ENCODE data around the gene SPAG16. TPM values are rescaled to one million over a fixed set of nuclear protein-coding genes. Genes with fewer than 3 reads are reported as not detected.

Gene SPAG16
- total RNA-seq, 1 experiment from 2014 or later: 21.5 TPM

DNA sequence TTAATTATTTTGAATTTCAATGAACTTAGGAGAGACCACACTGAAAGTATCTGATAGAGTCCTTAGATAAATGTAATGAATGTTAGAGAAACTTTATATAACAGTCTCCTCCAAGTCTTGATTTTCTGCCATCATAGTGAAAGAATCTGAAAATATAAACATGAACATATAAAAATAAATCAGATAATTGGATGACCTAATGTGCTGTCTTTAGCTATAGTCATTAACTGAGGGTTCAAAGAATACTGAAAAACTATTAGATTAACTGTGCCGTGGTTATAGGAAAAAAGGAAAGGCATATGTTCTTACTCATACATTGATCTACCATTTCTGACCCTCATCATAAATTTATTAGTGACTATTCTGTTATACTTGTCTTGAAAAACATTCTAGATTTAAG, 47.0 kb upstream of the SPAG16 start:
- no peaks in the 10 kb centered on the region for H3K27me3 ChIP-seq (replicated peaks; ENCODE audit: control insufficient read depth, insufficient read depth, low read length)
- H3K9me3 Mint-ChIP-seq (ENCODE audit: unreplicated experiment): no peaks in the 10 kb centered on the region
- DNase-seq: no peak
- CTCF ChIA-PET: no interaction called here
- H3K4me1 ChIP-seq: peaks cover 51% of the 10 kb centered on the region
- H3K9me3 ChIP-seq: no peaks in the 10 kb centered on the region
- peak overlapping the region; percentile 98 for H3K27ac Mint-ChIP-seq (ENCODE audit: unreplicated experiment)
- H3K4me3 Mint-ChIP-seq (ENCODE audit: unreplicated experiment): peak overlapping the region; percentile 63
- no TSS peak for BruUV-seq (replicated peaks)
- H3K4me1 Mint-ChIP-seq (ENCODE audit: low read depth, unreplicated experiment): peaks cover 40% of the 10 kb centered on the region
- H3K27me3 Mint-ChIP-seq (ENCODE audit: insufficient read depth, unreplicated experiment): no peaks in the 10 kb centered on the region
- H3K4me3 ChIP-seq (ENCODE audit: low read depth, low read length): no peak overlapping the region
- TF ChIP-seq, protein P1, sequence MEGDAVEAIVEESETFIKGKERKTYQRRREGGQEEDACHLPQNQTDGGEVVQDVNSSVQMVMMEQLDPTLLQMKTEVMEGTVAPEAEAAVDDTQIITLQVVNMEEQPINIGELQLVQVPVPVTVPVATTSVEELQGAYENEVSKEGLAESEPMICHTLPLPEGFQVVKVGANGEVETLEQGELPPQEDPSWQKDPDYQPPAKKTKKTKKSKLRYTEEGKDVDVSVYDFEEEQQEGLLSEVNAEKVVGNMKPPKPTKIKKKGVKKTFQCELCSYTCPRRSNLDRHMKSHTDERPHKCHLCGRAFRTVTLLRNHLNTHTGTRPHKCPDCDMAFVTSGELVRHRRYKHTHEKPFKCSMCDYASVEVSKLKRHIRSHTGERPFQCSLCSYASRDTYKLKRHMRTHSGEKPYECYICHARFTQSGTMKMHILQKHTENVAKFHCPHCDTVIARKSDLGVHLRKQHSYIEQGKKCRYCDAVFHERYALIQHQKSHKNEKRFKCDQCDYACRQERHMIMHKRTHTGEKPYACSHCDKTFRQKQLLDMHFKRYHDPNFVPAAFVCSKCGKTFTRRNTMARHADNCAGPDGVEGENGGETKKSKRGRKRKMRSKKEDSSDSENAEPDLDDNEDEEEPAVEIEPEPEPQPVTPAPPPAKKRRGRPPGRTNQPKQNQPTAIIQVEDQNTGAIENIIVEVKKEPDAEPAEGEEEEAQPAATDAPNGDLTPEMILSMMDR (IDR thresholded peaks at IDR 0.05; ENCODE audit: insufficient read depth in 1 of 2, low read depth in 1 of 2, low read length in 1 of 2, severe bottlenecking in 1 of 2, unreplicated experiment in 1 of 2): no peak
- H3K36me3 Mint-ChIP-seq (ENCODE audit: insufficient read depth, unreplicated experiment): peaks cover 10% of the 10 kb centered on the region
- intact Hi-C loops (cut with micrococcal nuclease; ENCODE audit: unreplicated experiment): loop anchor here (10.0 kb wide), 1 partner anchor 1568 kb away; the partner anchor contains the start of gene BARD1
- POLR2A ChIA-PET: no interaction called here
- no peaks in the 10 kb centered on the region for H3K36me3 ChIP-seq (ENCODE audit: control insufficient read depth, insufficient read depth, low read length)

DNA sequence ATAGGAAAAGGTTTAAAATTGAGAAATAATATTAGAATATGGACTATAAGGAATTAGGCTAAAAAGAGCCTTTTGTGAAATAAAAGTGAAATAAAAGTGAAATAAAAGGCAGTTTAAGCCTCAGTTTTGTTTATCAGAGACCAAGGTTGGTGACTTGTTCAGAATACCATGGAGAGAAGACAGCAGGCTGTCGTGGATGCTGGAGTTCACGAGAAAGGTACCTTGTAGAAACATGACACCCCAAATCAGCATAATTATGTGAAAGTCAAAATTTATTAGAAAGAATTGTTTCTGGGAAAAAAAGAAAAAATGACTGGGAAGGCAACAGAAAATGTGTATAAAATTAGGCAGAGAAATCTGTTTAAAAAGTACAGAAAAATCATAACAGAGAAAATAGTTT, 46.5 kb upstream of the SPAG16 start:
- POLR2A ChIA-PET: no interaction called here
- Histone ChIP-seq H3K9me3 (no peaks in the 10 kb centered on the region), H3K4me1 (peaks cover 49% of the 10 kb centered on the region), H3K4me3 (ENCODE audit: low read depth, low read length) (no peak overlapping the region), H3K27me3 (replicated peaks; ENCODE audit: control insufficient read depth, insufficient read depth, low read length) (no peaks in the 10 kb centered on the region), H3K36me3 (ENCODE audit: control insufficient read depth, insufficient read depth, low read length) (no peaks in the 10 kb centered on the region)
- Mint-ChIP-seq H3K27ac (ENCODE audit: unreplicated experiment) (peak overlapping the region; percentile 98), H3K9me3 (ENCODE audit: unreplicated experiment) (no peaks in the 10 kb centered on the region), H3K4me3 (ENCODE audit: unreplicated experiment) (peak overlapping the region; percentile 63), H3K36me3 (ENCODE audit: insufficient read depth, unreplicated experiment) (peaks cover 10% of the 10 kb centered on the region), H3K27me3 (ENCODE audit: insufficient read depth, unreplicated experiment) (no peaks in the 10 kb centered on the region), H3K4me1 (ENCODE audit: low read depth, unreplicated experiment) (peaks cover 38% of the 10 kb centered on the region)
- TF ChIP-seq, protein P1 (IDR thresholded peaks at IDR 0.05; ENCODE audit: insufficient read depth in 1 of 2, low read depth in 1 of 2, low read length in 1 of 2, severe bottlenecking in 1 of 2, unreplicated experiment in 1 of 2): no peak
- intact Hi-C loops (cut with micrococcal nuclease; ENCODE audit: unreplicated experiment): loop anchor here (2.0 to 10.0 kb wide), 4 partner anchors 331 to 1567 kb away; partner anchors contain the start of gene BARD1
- DNase-seq: no peak
- BruUV-seq (replicated peaks): no TSS peak
- CTCF ChIA-PET: no interaction called here

GRCh38 chr2:213238753-213239495, 45.3 kb upstream of the SPAG16 start:
- CTCF ChIA-PET: no interaction called here
- TF ChIP-seq, protein P1 (IDR thresholded peaks at IDR 0.05; ENCODE audit: insufficient read depth in 1 of 2, low read depth in 1 of 2, low read length in 1 of 2, severe bottlenecking in 1 of 2, unreplicated experiment in 1 of 2): no peak
- H3K4me3 ChIP-seq (ENCODE audit: low read depth, low read length): no peak overlapping the region

More at GRCh38 chr2:213238753-213239495, 45.3 kb upstream of the SPAG16 start:
- no peaks in the 10 kb centered on the region for H3K27me3 Mint-ChIP-seq (ENCODE audit: insufficient read depth, unreplicated experiment)
- intact Hi-C loops (cut with micrococcal nuclease; ENCODE audit: unreplicated experiment): loop anchor here (1.0 to 10.0 kb wide), 9 partner anchors 45 to 1566 kb away; partner anchors contain the start of genes BARD1 and SPAG16
- BruUV-seq (replicated peaks): no TSS peak
- POLR2A ChIA-PET: no interaction called here
- peaks cover 33% of the 10 kb centered on the region for H3K4me1 Mint-ChIP-seq (ENCODE audit: low read depth, unreplicated experiment)
- H3K4me3 Mint-ChIP-seq (ENCODE audit: unreplicated experiment): peak overlapping the region; percentile 68
- peak; percentile 55 to 74 for DNase-seq
- Histone ChIP-seq H3K4me1 (peaks cover 47% of the 10 kb centered on the region), H3K9me3 (no peaks in the 10 kb centered on the region), H3K36me3 (ENCODE audit: control insufficient read depth, insufficient read depth, low read length) (no peaks in the 10 kb centered on the region), H3K27me3 (replicated peaks; ENCODE audit: control insufficient read depth, insufficient read depth, low read length) (no peaks in the 10 kb centered on the region)
- no peaks in the 10 kb centered on the region for H3K9me3 Mint-ChIP-seq (ENCODE audit: unreplicated experiment)
- peaks cover 10% of the 10 kb centered on the region for H3K36me3 Mint-ChIP-seq (ENCODE audit: insufficient read depth, unreplicated experiment)
- peak overlapping the region; percentile 98 for H3K27ac Mint-ChIP-seq (ENCODE audit: unreplicated experiment)
